Prostate gland (tissue), 2 donors: ENCODE data around the gene PPWD1. TPM values are rescaled to one million over a fixed set of nuclear protein-coding genes. Genes with fewer than 3 reads are reported as not detected.

ENCODE experiments used
- DNase-seq: peaks from one replicate; pipeline ENCODE4 v3.0.0-alpha.2; 2019; ENCODE audit warnings: low spot score
- H3K27ac ChIP-seq, 2 donors: fragments of 200-600 bp; sonication (generic); 2 replicates each; pipeline ENCODE4 v1.5.1; 2017 to 2019
- H3K27me3 ChIP-seq: fragments of 200-600 bp; sonication (generic); replicated peaks from 2 replicates; pipeline ENCODE4 v1.5.1; 2019; ENCODE audit not compliant: insufficient read depth
- H3K36me3 ChIP-seq, 2 donors: fragments of 200-600 bp; sonication (generic); 1 replicate in 1 of 2; 2 replicates in 1 of 2; pipeline versions ENCODE4 v1.5.1 to v1.8.1; 2017 to 2019
- H3K4me1 ChIP-seq: fragments of 200-600 bp; sonication (generic); replicated peaks from 2 replicates; pipeline ENCODE4 v1.5.1; 2019
- H3K4me3 ChIP-seq, 2 donors: fragments of 200-600 bp; sonication (generic); 2 replicates each; pipeline ENCODE4 v1.5.1; 2017 to 2019
- H3K9me3 ChIP-seq: fragments of 200-600 bp; sonication (generic); 2 replicates; pipeline ENCODE4 v1.5.1; 2017
- CTCF ChIP-seq, 4 experiments: fragments of 200-600 bp in 2 of 4; fragments of 450-650 bp in 2 of 4; sonication (generic) in 2 of 4; IDR thresholded peaks; 1 replicate in 3 of 4; 2 replicates in 1 of 4; pipeline ENCODE4 v1.5.1; 2016 to 2019; ENCODE audit warnings: antibody characterized with exemption in 4 of 4, mild to moderate bottlenecking in 2 of 4, moderate library complexity in 2 of 4
- POLR2A ChIP-seq: fragments of 450-650 bp; IDR thresholded peaks from one replicate; pipeline ENCODE4 v1.6.1; 2016; ENCODE audit warnings: antibody characterized with exemption, mild to moderate bottlenecking
- POLR2AphosphoS5 ChIP-seq: sonication (generic); formaldehyde crosslinking; IDR thresholded peaks from one replicate; pipeline ENCODE4 v1.6.1; 2017; ENCODE audit warnings: antibody characterized with exemption
- WGBS: methylation state at CpG from one replicate; pipeline ENCODE4 v1.1.5; 2018; 5-methylcytosine and 5-hydroxymethylcytosine counted together
- intact Hi-C: fragments of 100-400 bp; cut with DNase I; formaldehyde crosslinking; loops from one replicate; pipeline ENCODE4 v1.14.2; 2022
- total RNA-seq, 2 donors: library from RNA; depleted of rRNA; stranded (reverse); fragments of >200 nt; gene quantifications; one replicate each; pipeline ENCODE4 v1.1.0, GENCODE V29; 2016

Gene PPWD1
- total RNA-seq, 2 donors from 2014 or later, result 38.4 to 48.5 TPM

GRCh38 chr5:65555287-65555686, 7.8 kb upstream of the PPWD1 start:
- no peaks in the 10 kb centered on the region for H3K4me1 ChIP-seq
- H3K4me3 ChIP-seq, result no peak overlapping the region
- no peak for DNase-seq
- H3K9me3 ChIP-seq, result no peaks in the 10 kb centered on the region
- no peaks in the 10 kb centered on the region for H3K27me3 ChIP-seq
- H3K27ac ChIP-seq, result no peak overlapping the region
- TF ChIP-seq CTCF (IDR thresholded peaks at IDR 0.05), result no peak
- no peak for TF ChIP-seq POLR2AphosphoS5
- TF ChIP-seq POLR2A, result no peak
- H3K36me3 ChIP-seq, result no peaks in the 10 kb centered on the region
- intact Hi-C loops, result no loop called here

GRCh38 chr5:65556181-65556580, 6.9 kb upstream of the PPWD1 start:
- H3K27ac ChIP-seq, result no peak overlapping the region
- no peak overlapping the region for H3K4me3 ChIP-seq
- no peak for DNase-seq
- no peaks in the 10 kb centered on the region for H3K9me3 ChIP-seq
- no peak for TF ChIP-seq CTCF (IDR thresholded peaks at IDR 0.05)
- no peak for TF ChIP-seq POLR2AphosphoS5
- TF ChIP-seq POLR2A, result no peak
- 94% methylated on average over 2 of the region's 2 CpGs for WGBS
- intact Hi-C loops, result no loop called here
- no peaks in the 10 kb centered on the region for H3K27me3 ChIP-seq
- H3K4me1 ChIP-seq, result no peaks in the 10 kb centered on the region
- no peaks in the 10 kb centered on the region for H3K36me3 ChIP-seq

GRCh38 chr5:65556718-65557117, 6.4 kb upstream of the PPWD1 start:
- Histone ChIP-seq H3K36me3 (no peaks in the 10 kb centered on the region), H3K27me3 (no peaks in the 10 kb centered on the region), H3K4me3 (no peak overlapping the region), H3K4me1 (no peaks in the 10 kb centered on the region), H3K9me3 (no peaks in the 10 kb centered on the region), H3K27ac (no peak overlapping the region)
- 90% methylated on average over 3 of the region's 3 CpGs for WGBS
- intact Hi-C loops, result no loop called here
- DNase-seq, result no peak
- no peak for TF ChIP-seq POLR2A
- TF ChIP-seq POLR2AphosphoS5, result no peak
- TF ChIP-seq CTCF (IDR thresholded peaks at IDR 0.05), result no peak

- Histone ChIP-seq H3K27ac (peak overlapping the region; percentile 78 to 87), H3K4me1 (no peaks in the 10 kb centered on the region), H3K4me3 (peak overlapping the region; percentile 68 to 87), H3K9me3 (no peaks in the 10 kb centered on the region), H3K36me3 (no peaks in the 10 kb centered on the region), H3K27me3 (no peaks in the 10 kb centered on the region)
- TF ChIP-seq CTCF (IDR thresholded peaks at IDR 0.05) (no peak), POLR2AphosphoS5 (no peak), POLR2A (no peak)
- intact Hi-C loops, result no loop called here
- WGBS, result 2% methylated on average over 11 of the region's 11 CpGs
- no peak for DNase-seq
Observed at GRCh38 chr5:65563777-65564176, 681 bp downstream of the PPWD1 start.

GRCh38 chr5:65566505-65566904, 3.4 kb downstream of the PPWD1 start:
- Histone ChIP-seq H3K4me3 (no peak overlapping the region), H3K9me3 (no peaks in the 10 kb centered on the region), H3K27me3 (no peaks in the 10 kb centered on the region), H3K27ac (no peak overlapping the region), H3K4me1 (no peaks in the 10 kb centered on the region), H3K36me3 (no peaks in the 10 kb centered on the region)
- DNase-seq, result no peak
- 90% methylated on average over 5 of the region's 5 CpGs for WGBS
- intact Hi-C loops, result no loop called here
- TF ChIP-seq CTCF (IDR thresholded peaks at IDR 0.05) (no peak), POLR2A (no peak), POLR2AphosphoS5 (no peak)
